ENCODE data around the gene GSK3B.

Gene GSK3B

GRCh38 chr3:120093119-120093910 lies 932 bp downstream of the GSK3B start:
- DNase-seq (ENCODE audit: low read depth), result peak; percentile 34
- no peak for TF ChIP-seq CTCF (IDR thresholded peaks at IDR 0.05; ENCODE audit: insufficient read depth, low read depth, low read length, missing control alignments)
- H3K4me3 ChIP-seq (ENCODE audit: low read depth, low read length), result peak overlapping the region; percentile 100

- no peak for TF ChIP-seq CTCF (IDR thresholded peaks at IDR 0.05; ENCODE audit: insufficient read depth, low read depth, low read length, missing control alignments)
- peak overlapping the region; percentile 100 for H3K4me3 ChIP-seq (ENCODE audit: low read depth, low read length)
- DNase-seq (ENCODE audit: low read depth), result no peak
These were observed 1.8 kb downstream of the GSK3B start for GRCh38 chr3:120092474-120092873.

- TF ChIP-seq CTCF (IDR thresholded peaks at IDR 0.05; ENCODE audit: insufficient read depth, low read depth, low read length, missing control alignments), result no peak
- H3K4me3 ChIP-seq (ENCODE audit: low read depth, low read length), result peak overlapping the region; percentile 100
- no peak for DNase-seq (ENCODE audit: low read depth)
These were observed 3.8 kb downstream of the GSK3B start for GRCh38 chr3:120090422-120090821.

GRCh38 chr3:120089089-120089488 lies 5.2 kb downstream of the GSK3B start:
- TF ChIP-seq CTCF (IDR thresholded peaks at IDR 0.05; ENCODE audit: insufficient read depth, low read depth, low read length, missing control alignments), result no peak
- peak overlapping the region; percentile 100; the same call in 1 of the 2 replicates for H3K4me3 ChIP-seq (ENCODE audit: low read depth, low read length)
- DNase-seq (ENCODE audit: low read depth), result no peak

- no peak for DNase-seq (ENCODE audit: low read depth)
- TF ChIP-seq CTCF (IDR thresholded peaks at IDR 0.05; ENCODE audit: insufficient read depth, low read depth, low read length, missing control alignments), result no peak
- peak overlapping the region; percentile 100; the same call in 1 of the 2 replicates for H3K4me3 ChIP-seq (ENCODE audit: low read depth, low read length)
These were observed 5.6 kb downstream of the GSK3B start for GRCh38 chr3:120088622-120089021.

- H3K4me3 ChIP-seq (ENCODE audit: low read depth, low read length), result no peak overlapping the region
- TF ChIP-seq CTCF (IDR thresholded peaks at IDR 0.05; ENCODE audit: insufficient read depth, low read depth, low read length, missing control alignments), result no peak
- DNase-seq (ENCODE audit: low read depth), result peak; percentile 32
These were observed 12.5 kb downstream of the GSK3B start for GRCh38 chr3:120081719-120082118.

- no peak for DNase-seq (ENCODE audit: low read depth)
- no peak overlapping the region for H3K4me3 ChIP-seq (ENCODE audit: low read depth, low read length)
- TF ChIP-seq CTCF (IDR thresholded peaks at IDR 0.05; ENCODE audit: insufficient read depth, low read depth, low read length, missing control alignments), result no peak
These were observed 13.4 kb downstream of the GSK3B start for GRCh38 chr3:120080836-120081235.
